ENCODE measurements around the gene FGD4.

DNA sequence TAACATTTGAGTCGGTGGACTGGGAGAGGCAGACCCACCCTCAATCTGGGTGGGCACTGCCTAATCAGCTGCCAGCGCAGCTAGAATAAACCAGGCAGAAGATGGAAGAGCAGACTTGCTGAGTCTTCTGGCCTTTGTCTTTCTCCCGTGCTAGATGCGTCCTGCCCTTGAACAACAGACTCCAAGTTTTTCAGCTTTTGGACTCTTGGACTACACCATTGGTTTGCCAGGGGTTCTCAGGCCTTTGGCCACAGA, 252.5 kb downstream of the FGD4 start:
- TF ChIP-seq CTCF (IDR thresholded peaks at IDR 0.05) (no peak), ZFX (IDR thresholded peaks at IDR 0.05; ENCODE audit: borderline replicate concordance) (no peak)

All from 22Rv1 (cell line).